ENCODE data around the gene SLX9.

The SLX9 gene

GRCh38 chr21:45012662-45013259 is 72.9 kb downstream of the SLX9 start:
- H3K27ac ChIP-seq = no peak overlapping the region
- no peak for TF ChIP-seq ZFX (IDR thresholded peaks at IDR 0.05; ENCODE audit: borderline replicate concordance)
- TF ChIP-seq, protein P1, sequence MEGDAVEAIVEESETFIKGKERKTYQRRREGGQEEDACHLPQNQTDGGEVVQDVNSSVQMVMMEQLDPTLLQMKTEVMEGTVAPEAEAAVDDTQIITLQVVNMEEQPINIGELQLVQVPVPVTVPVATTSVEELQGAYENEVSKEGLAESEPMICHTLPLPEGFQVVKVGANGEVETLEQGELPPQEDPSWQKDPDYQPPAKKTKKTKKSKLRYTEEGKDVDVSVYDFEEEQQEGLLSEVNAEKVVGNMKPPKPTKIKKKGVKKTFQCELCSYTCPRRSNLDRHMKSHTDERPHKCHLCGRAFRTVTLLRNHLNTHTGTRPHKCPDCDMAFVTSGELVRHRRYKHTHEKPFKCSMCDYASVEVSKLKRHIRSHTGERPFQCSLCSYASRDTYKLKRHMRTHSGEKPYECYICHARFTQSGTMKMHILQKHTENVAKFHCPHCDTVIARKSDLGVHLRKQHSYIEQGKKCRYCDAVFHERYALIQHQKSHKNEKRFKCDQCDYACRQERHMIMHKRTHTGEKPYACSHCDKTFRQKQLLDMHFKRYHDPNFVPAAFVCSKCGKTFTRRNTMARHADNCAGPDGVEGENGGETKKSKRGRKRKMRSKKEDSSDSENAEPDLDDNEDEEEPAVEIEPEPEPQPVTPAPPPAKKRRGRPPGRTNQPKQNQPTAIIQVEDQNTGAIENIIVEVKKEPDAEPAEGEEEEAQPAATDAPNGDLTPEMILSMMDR (IDR thresholded peaks at IDR 0.05) = no peak

- H3K27ac ChIP-seq = no peak overlapping the region
These were observed 73.5 kb downstream of the SLX9 start for GRCh38 chr21:45013260-45013841.

DNA sequence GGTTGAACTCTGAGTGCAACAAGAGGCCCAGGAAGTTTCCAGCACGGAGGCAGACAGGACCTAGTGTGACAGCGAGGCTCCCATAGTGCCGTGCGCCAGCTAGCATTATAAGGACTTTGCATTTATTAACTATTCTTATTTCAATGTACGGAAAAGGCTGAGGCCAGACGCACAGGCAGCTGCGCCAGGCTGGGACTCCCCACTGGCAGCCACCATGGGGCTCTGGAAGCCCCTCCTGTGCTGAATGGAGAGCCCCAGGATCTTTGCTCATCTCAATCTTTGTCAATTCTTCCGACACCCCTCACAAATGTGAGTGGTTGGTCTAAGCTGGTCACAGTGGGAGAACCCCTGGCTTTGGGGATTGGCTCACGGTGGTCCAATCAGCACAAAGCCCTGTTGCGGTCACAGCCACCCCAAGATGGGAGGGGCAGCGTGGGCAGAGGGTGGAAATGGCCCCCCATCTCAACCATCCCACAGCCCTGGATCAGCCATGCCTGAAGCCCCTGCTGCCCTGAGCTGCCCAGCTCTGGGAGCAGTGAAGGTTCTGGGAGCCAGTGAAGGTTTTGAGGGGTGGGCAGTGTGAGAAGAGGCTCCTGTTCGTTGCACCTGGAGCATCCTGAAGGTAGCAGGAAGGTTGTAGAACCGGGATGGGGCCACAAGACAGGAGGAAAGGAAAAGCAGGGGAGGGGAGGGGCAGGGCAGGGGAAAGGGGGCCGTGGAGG is 75.1 kb downstream of the SLX9 start:
- H3K27ac ChIP-seq = no peak overlapping the region
- TF ChIP-seq ZFX (IDR thresholded peaks at IDR 0.05; ENCODE audit: borderline replicate concordance) = no peak
- TF ChIP-seq, protein P1 (IDR thresholded peaks at IDR 0.05) = no peak

More at GRCh38 chr21:45013260-45013841, 73.5 kb downstream of the SLX9 start:
- no peak for TF ChIP-seq ZFX (IDR thresholded peaks at IDR 0.05; ENCODE audit: borderline replicate concordance)
- TF ChIP-seq, protein P1 (IDR thresholded peaks at IDR 0.05) = no peak

- no peak overlapping the region for H3K27ac ChIP-seq
- TF ChIP-seq, protein P1 (IDR thresholded peaks at IDR 0.05) = no peak
- TF ChIP-seq ZFX (IDR thresholded peaks at IDR 0.05; ENCODE audit: borderline replicate concordance) = no peak
These were observed 75.6 kb downstream of the SLX9 start for GRCh38 chr21:45015469-45015860.

DNA sequence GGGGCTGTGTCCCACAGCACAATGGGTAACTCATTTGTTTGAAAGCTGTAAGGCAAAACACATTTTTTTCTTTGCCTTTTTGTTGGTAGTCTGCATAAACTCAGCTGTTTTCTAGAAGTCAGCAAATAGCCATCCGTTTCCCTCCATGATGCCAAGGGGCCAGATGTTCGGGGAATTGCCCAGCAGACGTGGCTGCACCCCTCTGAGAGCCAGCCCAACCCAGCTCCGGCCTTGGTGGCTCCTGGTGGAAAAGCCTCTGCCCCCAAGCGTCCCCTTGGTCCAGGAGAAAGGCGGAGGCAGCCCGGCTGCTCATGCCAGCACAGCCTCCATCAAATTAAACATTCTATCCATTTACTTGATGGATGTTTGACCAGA is 76.2 kb downstream of the SLX9 start:
- H3K27ac ChIP-seq = no peak overlapping the region
- TF ChIP-seq ZFX (IDR thresholded peaks at IDR 0.05; ENCODE audit: borderline replicate concordance) = no peak
- TF ChIP-seq, protein P1 (IDR thresholded peaks at IDR 0.05) = no peak

DNA sequence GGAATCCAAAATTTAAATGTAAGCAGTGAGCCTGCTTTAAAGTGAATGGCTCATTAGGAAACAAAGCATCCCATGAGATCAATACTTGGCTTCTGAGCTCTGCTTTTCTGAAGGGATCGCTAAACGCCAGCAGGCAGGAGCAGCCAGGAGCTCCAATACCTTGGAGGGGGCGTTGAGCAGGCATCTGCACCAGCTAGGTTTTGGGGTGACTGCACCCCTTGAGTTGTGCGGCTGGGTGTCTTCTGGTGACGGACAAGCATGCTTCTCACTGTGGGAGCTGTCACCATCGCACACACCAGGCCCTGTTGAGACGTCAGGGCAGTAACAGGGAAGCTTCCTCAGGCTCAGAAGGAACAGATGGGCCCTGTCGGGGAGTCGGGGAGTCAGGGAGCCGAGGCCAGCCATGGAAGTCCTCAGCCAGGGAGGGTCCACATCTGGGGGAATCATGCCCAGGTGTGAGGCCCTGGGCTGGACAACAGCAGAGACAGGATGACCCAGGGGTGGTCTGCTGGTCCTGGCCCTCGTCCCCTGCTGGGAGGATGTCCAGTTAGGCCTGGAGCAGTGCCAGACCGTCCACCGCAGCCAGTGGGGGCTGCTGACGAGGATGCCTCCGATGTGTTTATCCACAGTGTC is 76.7 kb downstream of the SLX9 start:
- no peak overlapping the region for H3K27ac ChIP-seq
- TF ChIP-seq ZFX (IDR thresholded peaks at IDR 0.05; ENCODE audit: borderline replicate concordance) = no peak
- TF ChIP-seq, protein P1 (IDR thresholded peaks at IDR 0.05) = no peak
